ENCODE results near the gene SSBP3. TPM values are rescaled to one million over a fixed set of nuclear protein-coding genes. Genes with fewer than 3 reads are reported as not detected.

The SSBP3 gene
- total RNA-seq, 2 experiments from 2014 or later: 16.5 to 44.9 TPM

- Histone ChIP-seq H3K79me2 (ENCODE audit: insufficient read depth, low read depth, low read length) (peaks cover 8% of the 10 kb centered on the region; the same call in 1 of the 2 replicates), H3K27ac (ENCODE audit: low read depth, low read length, poor library complexity, severe bottlenecking) (peak overlapping the region; percentile 3), H3K4me2 (ENCODE audit: low read length) (no peak overlapping the region), H2AFZ (ENCODE audit: low read length) (no peak overlapping the region), H3K4me1 (ENCODE audit: insufficient read depth, low read length, poor library complexity, severe bottlenecking) (peaks cover 37% of the 10 kb centered on the region), H4K20me1 (ENCODE audit: insufficient read depth, low read length) (no peaks in the 10 kb centered on the region), H3K4me3 (ENCODE audit: low read depth, low read length, poor library complexity, severe bottlenecking) (no peak overlapping the region), H3K9me3 (ENCODE audit: low read length) (no peaks in the 10 kb centered on the region), H3K9me2 (ENCODE audit: insufficient read depth, low read length) (no peaks in the 10 kb centered on the region), H3K36me3 (ENCODE audit: insufficient read depth, low read length) (peaks cover 21% of the 10 kb centered on the region)
- ChIA-PET CTCF (ENCODE audit: unreplicated experiment) (no interaction called here), POLR2A (interaction anchor here (0.6 kb wide), 1 partner anchor 15 kb away, joined by 7 read pairs; no protein-coding TSS in a partner anchor)
- no peak for DNase-seq (ENCODE audit: low spot score)
- TF ChIP-seq EZH2phosphoT487 (IDR thresholded peaks at IDR 0.05; ENCODE audit: borderline replicate concordance, low read depth, low read length) (no peak), CTCF (conservative IDR thresholded peaks at IDR 0.05; ENCODE audit: low read length) (no peak)
- intact Hi-C loops (cut with micrococcal nuclease; ENCODE audit: unreplicated experiment): no loop called here
- no TSS peak for BruUV-seq (replicated peaks)
Measured at GRCh38 chr1:54381524-54381923, 24.7 kb downstream of the SSBP3 start.

GRCh38 chr1:54380290-54380882 lies 25.8 kb downstream of the SSBP3 start:
- no peaks in the 10 kb centered on the region for H4K20me1 ChIP-seq (ENCODE audit: insufficient read depth, low read length)
- ChIA-PET CTCF (ENCODE audit: unreplicated experiment) (no interaction called here), POLR2A (interaction anchor here (0.6 kb wide), 1 partner anchor 21 kb away, joined by 4 read pairs; no protein-coding TSS in a partner anchor)
- peaks cover 21% of the 10 kb centered on the region for H3K36me3 ChIP-seq (ENCODE audit: insufficient read depth, low read length)
- intact Hi-C loops (cut with micrococcal nuclease; ENCODE audit: unreplicated experiment): no loop called here
- no peaks in the 10 kb centered on the region for H3K9me3 ChIP-seq (ENCODE audit: low read length)
- BruUV-seq (replicated peaks): no TSS peak
- H2AFZ ChIP-seq (ENCODE audit: low read length): no peak overlapping the region
- no peak overlapping the region for H3K27ac ChIP-seq (ENCODE audit: low read depth, low read length, poor library complexity, severe bottlenecking)
- H3K4me2 ChIP-seq (ENCODE audit: low read length): no peak overlapping the region
- no peak overlapping the region for H3K4me3 ChIP-seq (ENCODE audit: low read depth, low read length, poor library complexity, severe bottlenecking)
- peaks cover 48% of the 10 kb centered on the region for H3K4me1 ChIP-seq (ENCODE audit: insufficient read depth, low read length, poor library complexity, severe bottlenecking)
- H3K9me2 ChIP-seq (ENCODE audit: insufficient read depth, low read length): no peaks in the 10 kb centered on the region
- no peak for DNase-seq (ENCODE audit: low spot score)
- TF ChIP-seq EZH2phosphoT487 (IDR thresholded peaks at IDR 0.05; ENCODE audit: borderline replicate concordance, low read depth, low read length): no peak
- TF ChIP-seq CTCF (conservative IDR thresholded peaks at IDR 0.05; ENCODE audit: low read length): no peak
- H3K79me2 ChIP-seq (ENCODE audit: insufficient read depth, low read depth, low read length): peaks cover 12% of the 10 kb centered on the region; the same call in 1 of the 2 replicates

GRCh38 chr1:54379555-54380289 lies 26.5 kb downstream of the SSBP3 start:
- intact Hi-C loops (cut with micrococcal nuclease; ENCODE audit: unreplicated experiment): no loop called here
- DNase-seq (ENCODE audit: low spot score): no peak
- BruUV-seq (replicated peaks): no TSS peak
- Histone ChIP-seq H3K4me3 (ENCODE audit: low read depth, low read length, poor library complexity, severe bottlenecking) (no peak overlapping the region), H4K20me1 (ENCODE audit: insufficient read depth, low read length) (no peaks in the 10 kb centered on the region), H3K9me2 (ENCODE audit: insufficient read depth, low read length) (no peaks in the 10 kb centered on the region), H3K4me1 (ENCODE audit: insufficient read depth, low read length, poor library complexity, severe bottlenecking) (peaks cover 55% of the 10 kb centered on the region), H2AFZ (ENCODE audit: low read length) (no peak overlapping the region), H3K79me2 (ENCODE audit: insufficient read depth, low read depth, low read length) (peaks cover 19% of the 10 kb centered on the region; the same call in 1 of the 2 replicates), H3K9me3 (ENCODE audit: low read length) (no peaks in the 10 kb centered on the region), H3K27ac (ENCODE audit: low read depth, low read length, poor library complexity, severe bottlenecking) (peak overlapping the region; percentile 95), H3K36me3 (ENCODE audit: insufficient read depth, low read length) (peaks cover 17% of the 10 kb centered on the region), H3K4me2 (ENCODE audit: low read length) (no peak overlapping the region)
- CTCF ChIA-PET (ENCODE audit: unreplicated experiment): no interaction called here
- TF ChIP-seq CTCF (conservative IDR thresholded peaks at IDR 0.05; ENCODE audit: low read length): no peak
- no peak for TF ChIP-seq EZH2phosphoT487 (IDR thresholded peaks at IDR 0.05; ENCODE audit: borderline replicate concordance, low read depth, low read length)
- POLR2A ChIA-PET: no interaction called here
